GOT3 (cell line): ENCODE data around the gene LINGO4.

Experiments used
- DNase-seq: peaks from one replicate; lab custom pipeline; 2025; ENCODE audit warnings: mixed read lengths; lab: John Stamatoyannopoulos, UW

Gene LINGO4

GRCh38 chr1:151833172-151833900 is 28.1 kb upstream of the LINGO4 start:
- DNase-seq, result no peak

GRCh38 chr1:151832318-151832980 is 27.2 kb upstream of the LINGO4 start:
- DNase-seq, result no peak

GRCh38 chr1:151831605-151832004 is 26.4 kb upstream of the LINGO4 start, which contains the start of gene RORC:
Gene RORC (minus strand): TSS chr1:151831802. CDS start chr1:151831764, 38 bp downstream.
- DNase-seq, result no peak

- DNase-seq, result no peak
Observed at GRCh38 chr1:151831256-151831591, 26.0 kb upstream of the LINGO4 start.

GRCh38 chr1:151830055-151830454 is 24.8 kb upstream of the LINGO4 start:
- DNase-seq, result no peak

- no peak for DNase-seq
Observed at GRCh38 chr1:151829352-151830046, 24.3 kb upstream of the LINGO4 start.

GRCh38 chr1:151828921-151829320 is 23.7 kb upstream of the LINGO4 start:
- no peak for DNase-seq

- DNase-seq, result no peak
Observed at GRCh38 chr1:151827853-151828252, 22.6 kb upstream of the LINGO4 start.

- DNase-seq, result no peak
Observed at GRCh38 chr1:151825751-151826660, 20.8 kb upstream of the LINGO4 start.

GRCh38 chr1:151825204-151825603 is 20.0 kb upstream of the LINGO4 start:
- no peak for DNase-seq

- DNase-seq, result no peak
Observed at GRCh38 chr1:151823175-151823574, 18.0 kb upstream of the LINGO4 start.

GRCh38 chr1:151822404-151822803 is 17.2 kb upstream of the LINGO4 start:
- DNase-seq, result no peak

GRCh38 chr1:151820940-151821339 is 15.7 kb upstream of the LINGO4 start:
- no peak for DNase-seq

- DNase-seq, result no peak
Observed at GRCh38 chr1:151819976-151820623, 14.9 kb upstream of the LINGO4 start.

GRCh38 chr1:151819227-151819835 is 14.1 kb upstream of the LINGO4 start:
- no peak for DNase-seq

- DNase-seq, result no peak
Observed at GRCh38 chr1:151817353-151817730, 12.1 kb upstream of the LINGO4 start.

- DNase-seq, result no peak
Observed at GRCh38 chr1:151816548-151817352, 11.5 kb upstream of the LINGO4 start.

- no peak for DNase-seq
Observed at GRCh38 chr1:151815716-151816327, 10.6 kb upstream of the LINGO4 start.

GRCh38 chr1:151814971-151815545 is 9.8 kb upstream of the LINGO4 start:
- DNase-seq, result no peak
